NT2/D1 (cell line): ENCODE results near the gene RELCH.

Experiments
- SUZ12 ChIP-seq: IDR thresholded peaks from 2 replicates; pipeline ENCODE4 v1.6.1; 2011; ENCODE audit not compliant: insufficient read length, insufficient read depth; ENCODE audit errors: extremely low read depth
- YY1 ChIP-seq: IDR thresholded peaks from 2 replicates; pipeline ENCODE4 v1.6.1; 2011; ENCODE audit not compliant: insufficient read length, insufficient read depth
- ZNF274 ChIP-seq: IDR thresholded peaks from 2 replicates; pipeline ENCODE4 v1.6.1; 2011; ENCODE audit warnings: mild to moderate bottlenecking, low read depth, low read length

GRCh38 chr18:62151068-62151771 is 35.8 kb upstream of the RELCH start:
- TF ChIP-seq ZNF274 (no peak), SUZ12 (no peak), YY1 (no peak)
